Right ventricle myocardium superior (tissue), 1 donor: ENCODE results near the gene TLR5. TPM values are rescaled to one million over a fixed set of nuclear protein-coding genes. Genes with fewer than 3 reads are reported as not detected.

ENCODE experiments used
- ATAC-seq: fragments of 200-7000 bp; cut with Tn5 transposase; one replicate; pipeline ENCODE4 v1.9.1; 2020; ENCODE audit warnings: mild to moderate bottlenecking; ENCODE audit not compliant: poor library complexity
- DNase-seq: peaks from one replicate; pipeline ENCODE4 v3.0.0-alpha.2; 2020
- intact Hi-C: fragments of 100-400 bp; cut with DNase I; formaldehyde crosslinking; loops from one replicate; pipeline ENCODE4 v1.11.2; 2022
- total RNA-seq: library from RNA; stranded (reverse); fragmentation: NEBNext Ultra II Directional; extraction: Animal tissue kit (Norgen Biotek cat#: 25700); gene quantifications from one replicate; pipeline ENCODE4 v1.2.1, GENCODE V29; 2021
- donor health status: DM: no; HTN: yes; CAD: no; lungs with severe emphysema.

The TLR5 gene
- total RNA-seq, 1 donor from 2014 or later, result 3.0 TPM

GRCh38 chr1:223153177-223154119 is 10.4 kb upstream of the TLR5 start:
- no peak for ATAC-seq

GRCh38 chr1:223152399-223152798 is 9.4 kb upstream of the TLR5 start:
- no peak for DNase-seq
- intact Hi-C loops, result no loop called here
- no peak for ATAC-seq

More at GRCh38 chr1:223153177-223154119, 10.4 kb upstream of the TLR5 start:
- intact Hi-C loops, result no loop called here
- DNase-seq, result no peak

GRCh38 chr1:223150443-223150842 is 7.4 kb upstream of the TLR5 start:
- intact Hi-C loops, result no loop called here
- no peak for ATAC-seq
- DNase-seq, result no peak

- intact Hi-C loops, result no loop called here
Measured at GRCh38 chr1:223147873-223148272, 4.8 kb upstream of the TLR5 start.

GRCh38 chr1:223147409-223147808 is 4.4 kb upstream of the TLR5 start:
- ATAC-seq (no peak), DNase-seq (no peak)
- intact Hi-C loops, result no loop called here

More at GRCh38 chr1:223147873-223148272, 4.8 kb upstream of the TLR5 start:
- ATAC-seq (no peak), DNase-seq (no peak)

- no peak for DNase-seq
- intact Hi-C loops, result no loop called here
- no peak for ATAC-seq
Measured at GRCh38 chr1:223146745-223147144, 3.7 kb upstream of the TLR5 start.

- DNase-seq (no peak), ATAC-seq (no peak)
- intact Hi-C loops, result no loop called here
Measured at GRCh38 chr1:223144914-223145313, 1.9 kb upstream of the TLR5 start.

- DNase-seq (no peak), ATAC-seq (no peak)
- intact Hi-C loops, result no loop called here
Measured at GRCh38 chr1:223144431-223144830, 1.4 kb upstream of the TLR5 start.

GRCh38 chr1:223143537-223144248 is 645 bp upstream of the TLR5 start:
- DNase-seq (peak; percentile 54), ATAC-seq (peak; percentile 4)
- intact Hi-C loops, result no loop called here

- DNase-seq (no peak), ATAC-seq (no peak)
- intact Hi-C loops, result no loop called here
Measured at GRCh38 chr1:223142269-223142668, 779 bp downstream of the TLR5 start.

GRCh38 chr1:223140611-223141405 is 2.2 kb downstream of the TLR5 start:
- DNase-seq (no peak), ATAC-seq (no peak)
- intact Hi-C loops, result no loop called here

GRCh38 chr1:223137455-223138085 is 5.5 kb downstream of the TLR5 start:
- DNase-seq (no peak), ATAC-seq (peak; percentile 70)
- intact Hi-C loops, result loop anchor here (5.0 to 10.0 kb wide), 2 partner anchors 107 to 545 kb away; no protein-coding TSS in a partner anchor

GRCh38 chr1:223136086-223136485 is 7.0 kb downstream of the TLR5 start:
- ATAC-seq (no peak), DNase-seq (no peak)
- intact Hi-C loops, result loop anchor here (5.0 to 10.0 kb wide), 2 partner anchors 109 to 546 kb away; no protein-coding TSS in a partner anchor

- DNase-seq (peak; percentile 75), ATAC-seq (peak; percentile 29)
- intact Hi-C loops, result loop anchor here (5.0 to 10.0 kb wide), 2 partner anchors 109 to 547 kb away; no protein-coding TSS in a partner anchor
Measured at GRCh38 chr1:223135176-223135942, 7.7 kb downstream of the TLR5 start.

- DNase-seq, result peak; percentile 90
- peak; percentile 91 for ATAC-seq
- intact Hi-C loops, result loop anchor here (10.0 kb wide), 1 partner anchor 111 kb away; no protein-coding TSS in a partner anchor
Measured at GRCh38 chr1:223133824-223134435, 9.1 kb downstream of the TLR5 start.

- DNase-seq, result no peak
- intact Hi-C loops, result loop anchor here (10.0 kb wide), 1 partner anchor 111 kb away; no protein-coding TSS in a partner anchor
- no peak for ATAC-seq
Measured at GRCh38 chr1:223133306-223133823, 9.7 kb downstream of the TLR5 start.
